ENCODE measurements around the gene CHRNB1.

The CHRNB1 gene

GRCh38 chr17:7437950-7438614, 6.8 kb upstream of the CHRNB1 start:
- DNase-seq (ENCODE audit: low read depth) = peak; percentile 43

GRCh38 chr17:7438656-7439460, 6.0 kb upstream of the CHRNB1 start:
- DNase-seq (ENCODE audit: low read depth) = no peak

- no peak for DNase-seq (ENCODE audit: low read depth)
Measured at GRCh38 chr17:7439462-7440112, 5.3 kb upstream of the CHRNB1 start, which contains the start of gene FGF11. TSS of gene FGF11 (plus strand) at chr17:7439512. CDS start at chr17:7439621, 109 bp downstream.

GRCh38 chr17:7440113-7440833, 4.6 kb upstream of the CHRNB1 start:
- peak; percentile 17 for DNase-seq (ENCODE audit: low read depth)

- no peak for DNase-seq (ENCODE audit: low read depth)
Measured at GRCh38 chr17:7440834-7441195, 4.0 kb upstream of the CHRNB1 start.

GRCh38 chr17:7441266-7441665, 3.6 kb upstream of the CHRNB1 start:
- no peak for DNase-seq (ENCODE audit: low read depth)

- no peak for DNase-seq (ENCODE audit: low read depth)
Measured at GRCh38 chr17:7442142-7442541, 2.7 kb upstream of the CHRNB1 start.

- no peak for DNase-seq (ENCODE audit: low read depth)
Measured at GRCh38 chr17:7443499-7444485, 1.1 kb upstream of the CHRNB1 start.

- no peak for DNase-seq (ENCODE audit: low read depth)
Measured at GRCh38 chr17:7445619-7445968, 733 bp downstream of the CHRNB1 start.

- no peak for DNase-seq (ENCODE audit: low read depth)
Measured at GRCh38 chr17:7448461-7448860, 3.6 kb downstream of the CHRNB1 start.

- DNase-seq (ENCODE audit: low read depth) = no peak
Measured at GRCh38 chr17:7459961-7460545, 15.2 kb downstream of the CHRNB1 start.

- DNase-seq (ENCODE audit: low read depth) = no peak
Measured at GRCh38 chr17:7460850-7461660, 16.2 kb downstream of the CHRNB1 start.

- no peak for DNase-seq (ENCODE audit: low read depth)
Measured at GRCh38 chr17:7462474-7463371, 17.9 kb downstream of the CHRNB1 start.

GRCh38 chr17:7463372-7463846, 18.5 kb downstream of the CHRNB1 start:
- no peak for DNase-seq (ENCODE audit: low read depth)

- DNase-seq (ENCODE audit: low read depth) = no peak
Measured at GRCh38 chr17:7464081-7464480, 19.2 kb downstream of the CHRNB1 start.

GRCh38 chr17:7465597-7466275, 20.9 kb downstream of the CHRNB1 start:
- DNase-seq (ENCODE audit: low read depth) = no peak

GRCh38 chr17:7466318-7466638, 21.4 kb downstream of the CHRNB1 start:
- no peak for DNase-seq (ENCODE audit: low read depth)

- no peak for DNase-seq (ENCODE audit: low read depth)
Measured at GRCh38 chr17:7466639-7467341, 21.9 kb downstream of the CHRNB1 start.

All from T follicular helper cell (primary cell).